Small intestine (tissue), 7 donors: ENCODE results near the gene GLRA3. TPM values are rescaled to one million over a fixed set of nuclear protein-coding genes. Genes with fewer than 3 reads are reported as not detected.
A peak's percentile ranks its signal among the peaks of the same experiment; 100 is the strongest.

ENCODE experiments used
- DNase-seq, 2 donors: peaks; one replicate each; pipeline versions ENCODE4 v3.0.0 to v3.0.0-alpha.2; 2013
- FAIRE-seq: peaks from 2 replicates; lab custom pipeline; 2012; peaks lifted over from hg19 to GRCh38; lab: Jason Lieb, UNC
- H3K27ac ChIP-seq, 3 donors: one replicate each; pipeline ENCODE4 v1.5.1; 2013; ENCODE audit warnings: low read length in 2 of 3, mild to moderate bottlenecking in 2 of 3, control low read depth in 1 of 3, inconsistent platforms in 1 of 3, low read depth in 1 of 3, moderate library complexity in 1 of 3
- H3K27me3 ChIP-seq, 3 donors: one replicate each; pipeline ENCODE4 v1.6.1; 2013; ENCODE audit warnings: low read length in 3 of 3, inconsistent platforms in 1 of 3; ENCODE audit not compliant: control insufficient read depth in 3 of 3, insufficient read depth in 3 of 3
- H3K36me3 ChIP-seq, 3 donors: one replicate each; pipeline ENCODE4 v1.6.1; 2013; ENCODE audit warnings: low read length in 3 of 3, inconsistent platforms in 1 of 3, low read depth in 1 of 3, mild to moderate bottlenecking in 1 of 3, moderate library complexity in 1 of 3; ENCODE audit not compliant: control insufficient read depth in 3 of 3, insufficient read depth in 2 of 3
- H3K4me1 ChIP-seq, 3 donors: one replicate each; pipeline ENCODE4 v1.6.1; 2013; ENCODE audit warnings: low read length in 2 of 3, inconsistent platforms in 1 of 3, low read depth in 1 of 3, mild to moderate bottlenecking in 1 of 3, moderate library complexity in 1 of 3; ENCODE audit not compliant: control insufficient read depth in 3 of 3, insufficient read depth in 2 of 3
- H3K4me3 ChIP-seq, 3 donors: one replicate each; pipeline ENCODE4 v1.5.1; 2013; ENCODE audit warnings: low read length in 3 of 3, control low read depth in 1 of 3, inconsistent platforms in 1 of 3, low read depth in 1 of 3, mild to moderate bottlenecking in 1 of 3, moderate library complexity in 1 of 3
- H3K9me3 ChIP-seq, 2 donors: one replicate each; pipeline ENCODE4 v1.6.1; 2013; ENCODE audit warnings: low read depth in 1 of 2, low read length in 1 of 2; ENCODE audit not compliant: control insufficient read depth in 2 of 2, insufficient read depth in 1 of 2
- WGBS, 3 donors: extraction: QIAGEN DNeasy Blood & Tissue Kit; methylation state at CpG; one replicate each; pipeline ENCODE4 v1.1.7; 2013; 5-methylcytosine and 5-hydroxymethylcytosine counted together
- polyA plus RNA-seq, 4 donors: library from polyadenylated mRNA; stranded (reverse) in 3 of 4; unstranded in 1 of 4; fragments of 200-250 nt in 3 of 4; fragments of 120-200 nt in 1 of 4; gene quantifications; one replicate each; pipeline versions ENCODE4 v1.2.1 to v1.2.3, GENCODE V29; 2013
- donor health status: healthy with polysubstance abuse.
- donor health status: control.
- donor health status: control.
- donor health status: Bipolar disorder and iron deficiency.
- donor health status: healthy.

The GLRA3 gene
- polyA plus RNA-seq, 4 donors, result 0.04 to 0.28 TPM; not detected in 2

GRCh38 chr4:174681723-174682300 lies 147.2 kb downstream of the GLRA3 start:
- no peak for FAIRE-seq
- no peaks in the 10 kb centered on the region for H3K9me3 ChIP-seq
- no peak overlapping the region for H3K27ac ChIP-seq
- no peaks in the 10 kb centered on the region for H3K4me1 ChIP-seq
- no peak overlapping the region for H3K4me3 ChIP-seq
- peak; percentile 35 to 44 for DNase-seq
- 54 to 69% (median 62%) methylated on average over 4 of the region's 4 CpGs for WGBS, 3 donors
- no peaks in the 10 kb centered on the region for H3K36me3 ChIP-seq
- no peaks in the 10 kb centered on the region for H3K27me3 ChIP-seq

- H3K4me1 ChIP-seq, result peaks cover 0 to 5% (median 0%) of the 10 kb centered on the region in 3 donors
- no peak overlapping the region for H3K4me3 ChIP-seq
- no peaks in the 10 kb centered on the region for H3K9me3 ChIP-seq
- H3K36me3 ChIP-seq, result no peaks in the 10 kb centered on the region
- no peak overlapping the region for H3K27ac ChIP-seq
- FAIRE-seq, result no peak
- peak in 1 of 2 donors; percentile 39 for DNase-seq
- no peaks in the 10 kb centered on the region for H3K27me3 ChIP-seq
- WGBS, 3 donors, result 88 to 95% (median 94%) methylated on average over 1 of the region's 1 CpG
Measured at GRCh38 chr4:174674305-174674840, 154.7 kb downstream of the GLRA3 start.

DNA sequence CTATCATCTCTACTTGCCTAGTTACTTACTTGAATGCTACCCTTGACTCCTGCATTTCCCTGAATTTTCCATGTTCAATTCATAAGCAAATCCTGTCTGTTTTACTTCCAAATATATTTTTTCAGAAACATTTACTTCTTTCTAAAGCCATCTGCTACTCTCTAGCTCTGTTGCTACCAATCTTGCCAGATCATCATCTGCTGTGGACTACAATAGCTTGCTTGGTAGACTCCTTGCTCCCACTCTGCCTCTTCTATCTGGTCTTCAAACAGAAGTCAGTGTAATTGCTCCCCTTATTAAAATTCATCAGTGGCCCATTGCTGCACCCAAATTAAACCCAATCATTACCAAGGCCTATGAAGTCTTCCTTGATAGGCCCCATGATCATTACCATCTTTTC lies 155.2 kb downstream of the GLRA3 start:
- FAIRE-seq, result no peak
- no peaks in the 10 kb centered on the region for H3K36me3 ChIP-seq
- no peak for DNase-seq
- peaks cover 0 to 5% (median 0%) of the 10 kb centered on the region in 3 donors for H3K4me1 ChIP-seq
- H3K27ac ChIP-seq, result peak overlapping the region in 1 of 3 donors; percentile 13
- H3K9me3 ChIP-seq, result no peaks in the 10 kb centered on the region
- H3K4me3 ChIP-seq, result no peak overlapping the region
- H3K27me3 ChIP-seq, result no peaks in the 10 kb centered on the region

DNA sequence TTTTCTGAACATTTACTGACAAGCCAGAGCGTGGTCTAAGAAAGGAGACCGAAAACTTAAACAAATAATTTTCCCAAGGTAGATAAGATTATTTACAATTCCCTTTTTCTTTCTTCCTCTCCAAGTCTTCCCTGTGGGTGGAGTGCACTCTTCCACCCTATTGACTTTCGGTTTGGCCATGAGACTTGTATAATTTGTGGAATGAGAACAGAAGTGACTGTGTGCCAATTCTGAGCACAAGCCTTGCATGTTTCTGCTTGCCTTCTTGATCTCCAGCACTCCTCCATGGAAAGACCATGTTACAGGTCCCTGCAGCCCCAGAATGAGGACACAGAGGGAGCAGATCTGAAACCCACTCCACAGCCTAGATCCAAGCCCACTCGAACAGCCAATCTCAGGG lies 156.8 kb downstream of the GLRA3 start:
- WGBS, 3 donors, result 45 to 67% (median 52%) methylated on average over 4 of the region's 4 CpGs
- no peak overlapping the region for H3K27ac ChIP-seq
- no peak overlapping the region for H3K4me3 ChIP-seq
- FAIRE-seq (no peak), DNase-seq (no peak)
- H3K4me1 ChIP-seq, result peaks cover 0 to 5% (median 0%) of the 10 kb centered on the region in 3 donors
- H3K36me3 ChIP-seq, result no peaks in the 10 kb centered on the region
- H3K9me3 ChIP-seq, result no peaks in the 10 kb centered on the region
- no peaks in the 10 kb centered on the region for H3K27me3 ChIP-seq

- Histone ChIP-seq H3K4me1 (peaks cover 0 to 5% (median 0%) of the 10 kb centered on the region in 3 donors), H3K36me3 (no peaks in the 10 kb centered on the region), H3K27me3 (no peaks in the 10 kb centered on the region), H3K4me3 (no peak overlapping the region), H3K27ac (no peak overlapping the region), H3K9me3 (no peaks in the 10 kb centered on the region)
- DNase-seq, result peak; percentile 4 to 77
- 29 to 56% (median 37%) methylated on average over 3 of the region's 3 CpGs for WGBS, 3 donors
- FAIRE-seq, result no peak
Measured at GRCh38 chr4:174669270-174669669, 159.8 kb downstream of the GLRA3 start.

- DNase-seq (no peak), FAIRE-seq (no peak)
- no peaks in the 10 kb centered on the region for H3K27me3 ChIP-seq
- H3K27ac ChIP-seq, result no peak overlapping the region
- H3K4me1 ChIP-seq, result no peaks in the 10 kb centered on the region
- no peak overlapping the region for H3K4me3 ChIP-seq
- no peaks in the 10 kb centered on the region for H3K9me3 ChIP-seq
- H3K36me3 ChIP-seq, result no peaks in the 10 kb centered on the region
Measured at GRCh38 chr4:174665799-174666198, 163.2 kb downstream of the GLRA3 start.

- no peaks in the 10 kb centered on the region for H3K27me3 ChIP-seq
- no peaks in the 10 kb centered on the region for H3K36me3 ChIP-seq
- FAIRE-seq, result no peak
- H3K4me3 ChIP-seq, result no peak overlapping the region
- WGBS, 3 donors, result 71 to 82% (median 81%) methylated on average over 2 of the region's 2 CpGs
- H3K27ac ChIP-seq, result no peak overlapping the region
- DNase-seq, result no peak
- H3K9me3 ChIP-seq, result no peaks in the 10 kb centered on the region
- H3K4me1 ChIP-seq, result no peaks in the 10 kb centered on the region
Measured at GRCh38 chr4:174663216-174663615, 165.8 kb downstream of the GLRA3 start.

DNA sequence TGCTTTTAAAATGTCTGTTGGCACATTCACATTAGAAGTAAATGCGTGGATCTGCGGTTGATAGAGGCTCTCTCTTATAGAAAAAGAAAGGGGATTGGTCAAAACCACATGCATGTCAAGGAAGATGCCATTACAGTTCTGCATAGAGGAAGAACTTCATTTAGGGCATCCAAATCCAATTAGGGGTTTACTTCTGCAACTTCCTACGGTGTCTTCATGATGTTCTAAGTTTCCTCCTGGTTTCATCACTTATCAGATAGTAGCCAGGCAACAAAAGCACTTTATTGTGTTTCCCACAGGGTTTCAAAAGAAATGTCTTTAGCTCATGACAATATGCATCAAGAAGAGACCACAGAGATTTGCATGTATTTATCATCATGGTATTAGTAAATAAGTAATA lies 170.8 kb downstream of the GLRA3 start:
- DNase-seq (no peak), FAIRE-seq (no peak)
- no peaks in the 10 kb centered on the region for H3K36me3 ChIP-seq
- H3K9me3 ChIP-seq, result no peaks in the 10 kb centered on the region
- H3K27ac ChIP-seq, result no peak overlapping the region
- no peaks in the 10 kb centered on the region for H3K27me3 ChIP-seq
- 69 to 80% (median 74%) methylated on average over 3 of the region's 3 CpGs for WGBS, 3 donors
- H3K4me3 ChIP-seq, result no peak overlapping the region
- no peaks in the 10 kb centered on the region for H3K4me1 ChIP-seq

- no peak overlapping the region for H3K4me3 ChIP-seq
- no peaks in the 10 kb centered on the region for H3K27me3 ChIP-seq
- no peaks in the 10 kb centered on the region for H3K9me3 ChIP-seq
- DNase-seq, result no peak
- no peaks in the 10 kb centered on the region for H3K4me1 ChIP-seq
- H3K27ac ChIP-seq, result no peak overlapping the region
- H3K36me3 ChIP-seq, result no peaks in the 10 kb centered on the region
- FAIRE-seq, result no peak
- 79 to 85% (median 80%) methylated on average over 6 of the region's 6 CpGs for WGBS, 3 donors
Measured at GRCh38 chr4:174657472-174657871, 171.6 kb downstream of the GLRA3 start.
